Loucy (cell line): ENCODE data around the gene COL11A2.

ENCODE experiments used
- EZH2phosphoT487 ChIP-seq: fragments of 200-600 bp; IDR thresholded peaks from 2 replicates; pipeline ENCODE4 v1.6.1; 2018; ENCODE audit warnings: antibody characterized with exemption, mild to moderate bottlenecking, moderate library complexity, borderline replicate concordance
- TF ChIP-seq, protein P1 (sequence below): fragments of 200-600 bp; sonication (generic); conservative IDR thresholded peaks from 2 replicates; pipeline ENCODE4 v1.5.1; 2014; ENCODE audit warnings: mild to moderate bottlenecking, antibody characterized with exemption, low read length

GRCh38 chr6:33241968-33242367 lies 49.7 kb upstream of the COL11A2 start:
- TF ChIP-seq, protein P1, sequence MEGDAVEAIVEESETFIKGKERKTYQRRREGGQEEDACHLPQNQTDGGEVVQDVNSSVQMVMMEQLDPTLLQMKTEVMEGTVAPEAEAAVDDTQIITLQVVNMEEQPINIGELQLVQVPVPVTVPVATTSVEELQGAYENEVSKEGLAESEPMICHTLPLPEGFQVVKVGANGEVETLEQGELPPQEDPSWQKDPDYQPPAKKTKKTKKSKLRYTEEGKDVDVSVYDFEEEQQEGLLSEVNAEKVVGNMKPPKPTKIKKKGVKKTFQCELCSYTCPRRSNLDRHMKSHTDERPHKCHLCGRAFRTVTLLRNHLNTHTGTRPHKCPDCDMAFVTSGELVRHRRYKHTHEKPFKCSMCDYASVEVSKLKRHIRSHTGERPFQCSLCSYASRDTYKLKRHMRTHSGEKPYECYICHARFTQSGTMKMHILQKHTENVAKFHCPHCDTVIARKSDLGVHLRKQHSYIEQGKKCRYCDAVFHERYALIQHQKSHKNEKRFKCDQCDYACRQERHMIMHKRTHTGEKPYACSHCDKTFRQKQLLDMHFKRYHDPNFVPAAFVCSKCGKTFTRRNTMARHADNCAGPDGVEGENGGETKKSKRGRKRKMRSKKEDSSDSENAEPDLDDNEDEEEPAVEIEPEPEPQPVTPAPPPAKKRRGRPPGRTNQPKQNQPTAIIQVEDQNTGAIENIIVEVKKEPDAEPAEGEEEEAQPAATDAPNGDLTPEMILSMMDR = no peak
- TF ChIP-seq EZH2phosphoT487 = no peak
